Activated CD8-positive, alpha-beta T cell treated with anti-CD3 and anti-CD28 coated beads, Interleukin-2, amount 10 ng/mL, durations not matched to agents 7 days and 5 days (primary cell): ENCODE data around the gene TGFBI. TPM values are rescaled to one million over a fixed set of nuclear protein-coding genes. Genes with fewer than 3 reads are reported as not detected.

Experiments used
- ATAC-seq: fragments of 150-1000 bp; cut with Tn5 transposase; one replicate; pipeline ENCODE4 v1.10.0; 2021; ENCODE audit warnings: moderate library complexity
- CTCF ChIA-PET: fragments of 350-600 bp; sonication (Branson Sonifier 250); formaldehyde crosslinking; loops from one replicate; lab custom pipeline; 2021; ENCODE audit warnings: antibody characterized with exemption; lab: Charles Lee
- POLR2A ChIA-PET: fragments of 350-600 bp; sonication (Branson Sonifier 250); formaldehyde crosslinking; loops from one replicate; lab custom pipeline; 2021; ENCODE audit warnings: antibody characterized with exemption; lab: Charles Lee
- DNase-seq: peaks from one replicate; pipeline ENCODE4 v3.0.0-alpha.2; 2020
- H3K27ac Mint-ChIP-seq: one replicate; pipeline ENCODE4 v1.8.0; 2021; ENCODE audit warnings: mild to moderate bottlenecking, mixed read lengths
- H3K27me3 Mint-ChIP-seq: one replicate; pipeline ENCODE4 v1.8.0; 2021; ENCODE audit warnings: low read depth, mixed read lengths
- H3K36me3 Mint-ChIP-seq: one replicate; pipeline ENCODE4 v1.8.0; 2021; ENCODE audit warnings: low read depth, mixed read lengths
- H3K4me1 Mint-ChIP-seq: one replicate; pipeline ENCODE4 v1.8.0; 2021; ENCODE audit warnings: low read depth, mixed read lengths
- H3K4me3 Mint-ChIP-seq: one replicate; pipeline ENCODE4 v1.8.0; 2021; ENCODE audit warnings: mild to moderate bottlenecking, mixed read lengths
- H3K9me3 Mint-ChIP-seq: one replicate; pipeline ENCODE4 v1.8.0; 2022; ENCODE audit warnings: mixed read lengths; ENCODE audit not compliant: insufficient read depth
- total RNA-seq, 2 experiments: library from RNA; stranded (reverse); gene quantifications; one replicate each; pipeline ENCODE4 v1.2.3, GENCODE V29; 2021

Gene TGFBI
- total RNA-seq, 2 experiments from 2014 or later = not detected

DNA sequence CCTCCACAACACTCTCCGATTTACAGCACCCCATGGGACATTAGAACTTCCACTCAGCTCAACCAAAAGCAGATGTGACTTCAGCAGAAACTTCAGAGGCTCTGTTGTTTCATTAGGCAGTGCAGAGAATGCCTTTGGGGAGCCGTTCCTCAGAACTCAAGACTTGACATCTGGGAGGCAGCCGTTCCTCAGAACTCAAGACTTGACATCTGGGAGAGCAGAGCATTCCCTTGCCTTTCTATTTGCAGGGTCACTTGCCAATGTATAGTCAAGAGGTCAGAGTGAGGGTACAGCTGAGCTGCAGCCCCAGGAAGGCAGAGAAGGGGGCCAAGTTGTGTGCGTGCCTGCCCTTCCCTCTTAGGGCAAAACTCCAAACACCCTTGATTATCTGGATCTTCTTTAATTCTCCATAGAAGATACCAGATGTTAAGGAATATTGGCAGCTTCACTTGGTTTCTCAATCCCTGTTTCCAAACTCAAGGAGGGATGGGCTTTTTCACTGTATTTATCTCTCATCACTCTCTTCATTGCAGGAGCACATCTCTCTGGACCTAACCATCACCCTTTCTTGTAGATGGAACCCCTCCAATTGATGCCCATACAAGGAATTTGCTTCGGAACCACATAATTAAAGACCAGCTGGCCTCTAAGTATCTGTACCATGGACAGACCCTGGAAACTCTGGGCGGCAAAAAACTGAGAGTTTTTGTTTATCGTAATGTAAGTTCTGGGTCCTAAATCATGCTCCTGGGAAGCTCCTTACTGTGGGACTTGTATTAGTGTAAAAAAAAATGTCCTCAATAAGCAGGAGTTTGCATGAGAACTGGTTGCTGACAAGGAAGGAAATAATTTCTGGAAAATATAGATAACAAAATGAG is 25.6 kb downstream of the TGFBI start:
- CTCF ChIA-PET = no interaction called here
- Mint-ChIP-seq H3K4me3 (no peak overlapping the region), H3K9me3 (no peaks in the 10 kb centered on the region), H3K4me1 (no peaks in the 10 kb centered on the region), H3K36me3 (no peaks in the 10 kb centered on the region), H3K27me3 (no peaks in the 10 kb centered on the region), H3K27ac (no peak overlapping the region)
- POLR2A ChIA-PET = no interaction called here
- ATAC-seq (no peak), DNase-seq (no peak)

DNA sequence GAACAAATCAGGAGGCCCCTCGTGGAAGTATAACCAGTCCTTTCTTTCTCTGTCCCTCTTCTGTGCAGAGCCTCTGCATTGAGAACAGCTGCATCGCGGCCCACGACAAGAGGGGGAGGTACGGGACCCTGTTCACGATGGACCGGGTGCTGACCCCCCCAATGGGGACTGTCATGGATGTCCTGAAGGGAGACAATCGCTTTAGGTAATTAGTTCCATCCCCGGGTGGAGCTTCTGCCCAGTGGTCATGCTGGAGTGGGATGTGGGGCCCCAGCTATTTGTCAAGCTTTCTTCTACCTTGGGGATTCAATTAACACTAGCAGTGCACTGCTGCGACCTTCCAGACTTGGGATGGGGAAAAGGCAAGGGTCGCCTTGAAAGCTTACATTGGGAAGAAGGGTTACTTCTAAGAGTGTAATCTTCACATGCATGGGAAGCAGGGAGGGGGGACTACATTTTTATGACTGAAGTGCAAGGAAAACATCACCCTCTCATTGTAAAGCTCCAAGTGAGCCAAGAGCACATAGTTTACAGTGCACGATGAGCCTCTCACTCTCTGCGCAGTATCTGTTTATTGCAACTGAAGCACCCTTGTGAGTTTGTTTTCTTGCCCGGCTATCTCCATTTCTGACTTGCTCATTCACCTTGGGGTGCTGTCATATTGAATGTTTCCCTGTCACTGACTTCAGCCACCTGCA is 27.0 kb downstream of the TGFBI start:
- no peak overlapping the region for H3K4me3 Mint-ChIP-seq
- ChIA-PET CTCF (no interaction called here), POLR2A (no interaction called here)
- H3K36me3 Mint-ChIP-seq = no peaks in the 10 kb centered on the region
- no peak for DNase-seq
- no peak overlapping the region for H3K27ac Mint-ChIP-seq
- no peaks in the 10 kb centered on the region for H3K9me3 Mint-ChIP-seq
- ATAC-seq = no peak
- no peaks in the 10 kb centered on the region for H3K4me1 Mint-ChIP-seq
- no peaks in the 10 kb centered on the region for H3K27me3 Mint-ChIP-seq

- POLR2A ChIA-PET = no interaction called here
- Mint-ChIP-seq H3K4me1 (no peaks in the 10 kb centered on the region), H3K36me3 (no peaks in the 10 kb centered on the region), H3K9me3 (no peaks in the 10 kb centered on the region), H3K27ac (no peak overlapping the region), H3K4me3 (no peak overlapping the region), H3K27me3 (no peaks in the 10 kb centered on the region)
- CTCF ChIA-PET = no interaction called here
- ATAC-seq (no peak), DNase-seq (no peak)
Measured at GRCh38 chr5:136056336-136056735, 27.5 kb downstream of the TGFBI start.

GRCh38 chr5:136056771-136057335 is 28.1 kb downstream of the TGFBI start:
- CTCF ChIA-PET = no interaction called here
- DNase-seq (no peak), ATAC-seq (no peak)
- Mint-ChIP-seq H3K4me3 (no peak overlapping the region), H3K9me3 (no peaks in the 10 kb centered on the region), H3K27me3 (no peaks in the 10 kb centered on the region), H3K4me1 (no peaks in the 10 kb centered on the region), H3K36me3 (no peaks in the 10 kb centered on the region), H3K27ac (no peak overlapping the region)
- POLR2A ChIA-PET = no interaction called here

GRCh38 chr5:136057401-136058038 is 28.7 kb downstream of the TGFBI start:
- CTCF ChIA-PET = no interaction called here
- Mint-ChIP-seq H3K9me3 (no peaks in the 10 kb centered on the region), H3K4me3 (no peak overlapping the region), H3K27ac (no peak overlapping the region), H3K27me3 (no peaks in the 10 kb centered on the region), H3K36me3 (no peaks in the 10 kb centered on the region), H3K4me1 (no peaks in the 10 kb centered on the region)
- DNase-seq (no peak), ATAC-seq (no peak)
- POLR2A ChIA-PET = no interaction called here

GRCh38 chr5:136058039-136058971 is 29.5 kb downstream of the TGFBI start:
- no peak overlapping the region for H3K27ac Mint-ChIP-seq
- H3K36me3 Mint-ChIP-seq = no peaks in the 10 kb centered on the region
- H3K4me1 Mint-ChIP-seq = no peaks in the 10 kb centered on the region
- ChIA-PET CTCF (no interaction called here), POLR2A (no interaction called here)
- ATAC-seq (no peak), DNase-seq (no peak)
- no peaks in the 10 kb centered on the region for H3K9me3 Mint-ChIP-seq
- no peaks in the 10 kb centered on the region for H3K27me3 Mint-ChIP-seq
- no peak overlapping the region for H3K4me3 Mint-ChIP-seq

GRCh38 chr5:136058972-136059354 is 30.2 kb downstream of the TGFBI start:
- ATAC-seq (no peak), DNase-seq (no peak)
- Mint-ChIP-seq H3K4me1 (no peaks in the 10 kb centered on the region), H3K9me3 (no peaks in the 10 kb centered on the region), H3K27me3 (no peaks in the 10 kb centered on the region), H3K36me3 (no peaks in the 10 kb centered on the region), H3K27ac (no peak overlapping the region), H3K4me3 (no peak overlapping the region)
- CTCF ChIA-PET = no interaction called here
- POLR2A ChIA-PET = no interaction called here

GRCh38 chr5:136060963-136061362 is 32.2 kb downstream of the TGFBI start:
- H3K27me3 Mint-ChIP-seq = no peaks in the 10 kb centered on the region
- H3K4me1 Mint-ChIP-seq = no peaks in the 10 kb centered on the region
- DNase-seq = no peak
- no peak overlapping the region for H3K27ac Mint-ChIP-seq
- H3K36me3 Mint-ChIP-seq = no peaks in the 10 kb centered on the region
- ChIA-PET POLR2A (no interaction called here), CTCF (no interaction called here)
- H3K4me3 Mint-ChIP-seq = no peak overlapping the region
- no peaks in the 10 kb centered on the region for H3K9me3 Mint-ChIP-seq
- ATAC-seq = no peak

DNA sequence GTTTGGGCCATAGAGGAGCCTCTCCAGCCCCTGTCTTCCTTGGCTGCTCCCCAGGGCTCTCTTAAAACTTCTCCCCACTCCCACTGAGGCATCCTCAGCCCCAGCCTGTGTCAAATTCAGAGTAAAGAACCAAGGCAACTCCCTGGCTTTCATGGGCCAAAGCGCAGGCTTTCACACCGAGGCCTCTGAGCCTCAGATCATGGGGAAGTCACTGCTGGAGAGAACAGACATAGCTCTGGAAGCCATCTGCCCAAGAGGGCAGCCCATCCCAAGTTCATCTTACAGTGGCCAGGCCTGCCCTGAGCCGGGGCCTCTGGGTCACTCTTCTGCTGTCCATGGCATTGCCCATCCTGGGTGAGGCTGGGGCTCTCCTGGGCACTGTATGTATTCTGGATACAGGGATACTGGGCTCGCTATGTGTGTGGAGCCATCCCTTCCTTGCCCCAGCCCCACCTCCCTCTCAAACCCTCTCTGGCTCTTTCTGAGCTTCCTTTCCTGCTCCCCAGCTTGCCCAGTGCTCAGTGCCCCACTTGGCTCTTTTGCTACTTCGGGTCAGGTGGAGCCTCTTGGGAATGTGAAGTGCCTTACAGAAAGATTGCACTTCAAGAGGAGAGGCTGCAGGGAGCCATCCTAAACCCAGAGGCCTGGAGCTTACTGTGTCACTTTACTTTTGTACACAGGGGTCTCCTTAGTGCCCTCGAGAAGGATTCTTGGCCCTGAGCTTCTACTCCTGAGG is 33.0 kb downstream of the TGFBI start:
- no peak overlapping the region for H3K27ac Mint-ChIP-seq
- H3K4me1 Mint-ChIP-seq = no peaks in the 10 kb centered on the region
- H3K9me3 Mint-ChIP-seq = no peaks in the 10 kb centered on the region
- ATAC-seq = no peak
- CTCF ChIA-PET = interaction anchor here (0.6 to 1.8 kb wide), 4 partner anchors 20 to 124 kb away, joined by 3 to 4 read pairs (median 3); no protein-coding TSS in a partner anchor
- POLR2A ChIA-PET = no interaction called here
- H3K36me3 Mint-ChIP-seq = no peaks in the 10 kb centered on the region
- H3K4me3 Mint-ChIP-seq = no peak overlapping the region
- no peak for DNase-seq
- H3K27me3 Mint-ChIP-seq = no peaks in the 10 kb centered on the region

GRCh38 chr5:136062366-136063274 is 33.8 kb downstream of the TGFBI start:
- peak; percentile 33 for DNase-seq
- Mint-ChIP-seq H3K4me1 (no peaks in the 10 kb centered on the region), H3K9me3 (no peaks in the 10 kb centered on the region), H3K4me3 (no peak overlapping the region), H3K27me3 (peaks cover 2% of the 10 kb centered on the region), H3K36me3 (no peaks in the 10 kb centered on the region), H3K27ac (no peak overlapping the region)
- ChIA-PET POLR2A (no interaction called here), CTCF (interaction anchor here (0.6 to 1.8 kb wide), 4 partner anchors 19 to 125 kb away, joined by 3 to 4 read pairs (median 3); no protein-coding TSS in a partner anchor)
- ATAC-seq = peak; percentile 39
